Fibroblast of skin of right quadriceps (primary cell): ENCODE data around the gene URAD.

Experiments
- DNase-seq: peaks from one replicate; pipeline ENCODE4 v3.0.0-alpha.2; 2013

URAD gene

DNA sequence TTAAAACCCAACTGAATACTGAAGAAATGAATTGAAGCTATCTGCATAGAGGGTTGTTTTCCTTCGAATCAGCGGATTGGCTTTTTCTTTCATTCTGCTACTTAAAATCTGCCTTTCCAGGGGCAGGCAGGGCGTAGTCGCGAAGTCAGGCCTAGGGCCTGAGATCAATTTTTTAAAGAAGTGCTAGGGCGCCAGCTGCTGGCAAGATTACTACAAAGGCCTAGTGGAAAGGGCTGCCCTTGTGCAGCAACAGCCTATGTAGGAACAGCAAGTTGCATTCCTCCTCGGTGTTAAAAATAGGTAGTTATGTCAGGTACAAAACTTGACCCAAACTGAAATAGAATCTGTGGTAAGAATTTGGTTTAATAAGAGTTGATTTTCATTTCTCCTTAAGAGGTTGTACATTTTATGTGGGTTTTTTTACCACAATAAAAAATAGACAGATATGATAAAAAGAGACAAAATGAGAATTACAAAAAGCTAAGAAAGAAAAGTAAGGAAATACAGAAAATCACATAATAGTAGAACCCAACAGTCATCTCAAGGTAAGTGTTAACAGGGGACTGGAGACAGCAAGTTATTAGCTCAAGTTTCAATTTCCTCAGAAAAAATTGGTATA, 9.5 kb upstream of the URAD start:
- peak; percentile 21 for DNase-seq

DNA sequence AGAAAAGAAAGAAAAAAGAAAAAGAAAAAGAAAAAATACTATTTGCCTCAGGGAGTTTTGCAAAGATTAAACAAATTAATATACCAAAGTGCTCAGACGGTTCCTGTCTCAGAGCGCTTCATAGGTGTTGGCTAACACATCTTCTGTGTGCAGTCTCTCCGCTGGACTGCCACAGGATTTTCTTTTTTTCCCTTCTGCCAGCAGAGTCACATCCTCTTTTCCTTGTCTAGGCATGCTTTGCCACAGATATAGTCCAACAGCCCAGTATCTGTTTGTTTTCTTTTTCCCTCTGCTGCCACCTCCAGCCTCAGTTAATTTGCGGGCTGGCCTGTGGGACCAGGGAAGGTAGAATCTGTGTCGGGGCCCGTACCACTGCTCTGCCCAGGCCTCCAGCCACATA, 3.4 kb upstream of the URAD start:
- DNase-seq = no peak

DNA sequence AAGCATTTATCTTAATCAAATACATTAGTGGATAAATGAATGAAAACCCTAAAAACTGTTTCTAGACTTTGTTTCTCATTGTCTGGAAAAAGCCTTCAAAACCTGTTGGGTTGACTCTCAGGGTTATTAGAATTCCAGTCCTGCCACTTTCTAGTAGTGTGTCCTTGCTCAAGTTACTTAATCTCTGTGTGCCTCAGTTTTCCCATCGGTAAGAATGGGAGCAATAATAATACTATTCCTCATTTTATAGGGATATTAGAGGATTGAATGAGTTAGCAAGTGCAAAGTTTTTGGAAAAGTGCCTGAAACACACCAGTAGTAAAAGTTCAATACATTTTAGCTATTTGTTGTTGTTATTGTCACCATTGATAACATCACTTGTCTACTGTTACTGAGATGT, 2.9 kb downstream of the URAD start:
- DNase-seq = no peak

DNA sequence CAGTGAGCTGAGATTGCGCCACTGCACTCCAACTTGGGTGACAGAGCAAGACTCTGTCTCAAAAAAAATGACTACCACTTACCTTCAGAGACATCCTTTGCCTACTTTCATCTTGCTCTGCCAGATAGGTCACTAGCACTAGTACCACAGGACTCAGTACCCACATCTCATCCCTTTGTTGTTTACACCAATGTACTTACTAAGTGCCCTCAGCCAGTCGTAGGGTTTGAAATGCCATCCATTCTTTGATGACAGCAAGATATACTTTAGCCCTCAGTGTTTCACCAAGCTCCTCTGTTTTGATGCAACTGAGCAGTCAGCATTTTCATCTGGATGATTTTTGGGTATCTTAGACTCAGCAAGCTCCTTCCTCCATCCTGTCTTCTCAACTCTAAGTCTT, 6.1 kb downstream of the URAD start:
- no peak for DNase-seq

DNA sequence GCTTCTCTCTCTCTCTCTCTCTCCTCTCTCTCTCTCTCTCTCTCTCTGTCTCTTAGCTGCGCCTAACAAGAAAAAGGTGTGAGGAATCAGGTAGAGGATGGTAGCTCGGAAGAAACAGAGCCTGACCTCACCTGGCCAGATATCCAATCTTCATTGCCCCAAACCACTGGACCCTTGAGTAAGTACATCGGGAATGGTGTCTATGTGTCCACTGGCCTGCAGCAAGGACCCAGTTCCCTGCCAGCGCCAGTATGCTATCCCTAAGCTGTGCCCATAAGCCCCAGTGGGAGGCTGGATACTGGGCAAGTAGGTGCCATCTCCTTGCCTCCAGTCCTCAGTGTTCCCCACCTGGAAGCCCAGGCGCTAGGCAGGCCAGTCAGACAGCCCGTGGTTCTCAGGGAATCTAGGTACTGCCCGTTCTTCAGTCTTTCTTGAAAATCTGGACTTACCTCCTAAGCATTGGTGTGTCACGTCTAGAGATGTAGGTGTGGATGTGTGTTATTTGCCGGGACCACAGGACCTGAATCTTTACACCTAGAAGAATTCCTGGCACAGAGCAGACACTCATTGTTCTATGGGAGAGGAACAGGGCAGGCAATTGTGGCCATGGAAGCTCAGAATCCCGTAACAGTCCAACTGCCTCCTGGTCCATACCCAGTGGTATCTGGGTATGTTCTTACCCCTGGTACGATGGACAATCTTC, 7.3 kb downstream of the URAD start:
- no peak for DNase-seq

DNA sequence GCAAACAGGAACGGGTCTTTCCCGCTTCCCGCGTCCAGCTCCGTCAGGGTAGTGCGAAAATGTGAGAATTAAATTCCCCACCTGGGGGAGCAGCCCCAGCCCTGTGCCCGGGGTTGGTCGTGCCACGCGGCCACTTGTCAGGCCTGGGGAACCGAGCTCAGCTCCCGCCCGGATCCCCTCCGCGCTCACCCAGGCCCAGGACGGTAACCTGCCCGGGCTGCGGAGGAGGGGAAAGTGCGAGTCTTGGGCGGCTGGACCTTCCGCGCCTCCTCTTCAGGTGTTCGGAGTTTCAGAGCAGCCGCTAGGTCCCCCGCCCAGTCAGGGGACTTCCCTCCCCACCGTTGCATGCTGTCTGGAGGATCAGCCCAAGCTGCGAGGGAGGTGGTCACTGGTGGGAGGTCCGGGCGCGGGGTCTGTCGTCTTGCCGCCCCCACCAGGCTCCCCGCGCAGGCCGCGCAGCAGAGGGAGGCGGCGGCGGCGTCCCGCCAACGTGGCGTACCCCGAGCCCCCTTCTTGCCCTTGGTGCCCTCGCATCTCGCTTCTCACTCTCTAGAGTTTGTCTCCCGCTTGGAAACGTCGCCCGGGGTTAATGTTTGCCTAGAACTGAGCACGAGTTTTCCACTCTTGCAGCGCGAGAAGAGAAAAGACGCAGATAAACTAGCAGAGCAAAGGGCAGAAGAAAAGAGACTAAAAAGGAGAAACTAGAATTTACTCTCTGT, 8.1 kb downstream of the URAD start:
- DNase-seq = no peak

DNA sequence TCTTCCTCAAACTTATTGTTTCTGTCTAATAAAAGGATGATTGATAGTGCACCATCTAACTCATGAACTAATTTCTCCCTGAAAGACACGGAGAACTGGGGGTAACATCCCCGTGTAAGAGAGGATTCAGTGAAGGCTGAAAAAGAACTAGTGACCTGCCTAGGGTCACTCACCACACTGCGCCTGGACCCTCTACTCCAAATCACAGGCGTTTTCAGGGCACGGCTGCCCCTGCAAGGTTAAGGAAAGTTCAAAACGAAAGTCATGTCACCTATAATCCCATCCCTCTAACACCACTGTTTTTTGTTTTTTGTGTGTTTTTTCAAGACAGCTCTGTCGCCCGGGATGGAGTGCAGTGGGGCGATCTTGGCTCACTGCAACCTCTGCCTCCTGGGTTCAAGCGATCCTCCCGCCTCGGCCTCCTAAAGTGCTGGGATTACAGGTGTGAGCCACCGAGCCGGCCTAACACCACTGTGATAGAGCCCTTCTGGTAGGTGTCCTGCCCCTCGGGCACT, 8.7 kb downstream of the URAD start:
- no peak for DNase-seq

DNA sequence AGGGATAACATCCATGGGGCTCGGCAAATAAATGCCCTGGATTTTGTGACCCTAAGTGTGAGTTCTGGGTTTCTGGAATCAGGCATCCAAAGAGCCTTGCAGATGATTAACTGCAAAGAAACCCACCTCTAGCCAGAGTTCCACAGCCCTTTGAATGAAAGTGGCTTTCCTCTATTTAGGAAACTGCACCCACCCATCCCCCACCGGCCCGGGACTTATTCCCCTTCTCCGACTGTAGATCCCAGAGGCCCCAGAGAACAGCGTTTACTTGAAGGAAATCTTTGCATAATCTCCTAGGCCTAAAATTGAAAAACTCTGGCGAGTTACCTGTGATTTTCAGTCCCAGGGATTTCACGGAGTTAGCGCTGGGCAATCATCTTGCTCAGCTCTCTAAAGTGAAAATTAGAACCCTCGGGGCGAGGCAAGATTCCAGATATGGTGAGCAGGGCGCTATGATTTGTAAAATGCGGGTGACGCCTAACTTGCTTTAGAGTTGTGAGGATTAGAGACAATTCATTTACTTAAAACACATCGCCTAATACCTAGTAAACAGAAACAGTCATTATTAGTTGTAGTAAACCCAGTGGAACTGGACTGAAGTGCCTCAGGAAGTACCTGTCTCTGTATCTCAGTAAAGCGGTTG, 9.4 kb downstream of the URAD start:
- no peak for DNase-seq

DNA sequence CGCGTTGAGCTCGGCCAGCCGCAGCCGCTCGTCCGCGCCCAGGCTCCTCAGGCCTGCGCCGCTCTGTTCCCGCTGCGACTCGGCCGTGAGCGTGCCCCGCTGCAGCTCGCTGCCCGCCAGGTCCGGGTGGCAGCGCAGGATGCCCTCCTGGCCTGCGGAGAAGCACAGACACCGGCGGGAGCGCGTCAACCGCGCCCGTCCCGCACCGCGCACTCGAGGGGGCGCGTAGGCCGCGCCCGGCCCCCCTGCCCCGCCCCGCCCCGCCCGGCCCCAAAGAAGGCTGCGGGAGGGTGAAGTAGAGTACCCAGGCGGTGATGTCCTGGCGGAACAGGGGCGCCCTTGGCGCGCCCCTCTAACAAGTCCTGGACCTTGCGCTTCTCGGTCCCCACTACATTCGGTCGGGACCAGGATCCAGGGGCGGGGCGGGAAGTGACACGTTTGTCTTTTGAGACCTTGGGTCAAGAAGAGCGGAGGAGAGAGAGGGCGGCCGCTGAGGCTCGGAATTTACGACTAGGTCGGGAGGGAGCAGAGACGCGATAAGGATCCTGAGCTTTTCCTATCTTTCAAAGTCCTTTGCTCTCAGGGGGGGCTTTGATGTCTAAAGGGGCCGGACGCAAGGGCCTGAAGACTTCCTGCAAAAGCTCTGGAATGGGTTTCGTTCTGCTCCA, 10.1 kb downstream of the URAD start:
- DNase-seq = no peak

DNA sequence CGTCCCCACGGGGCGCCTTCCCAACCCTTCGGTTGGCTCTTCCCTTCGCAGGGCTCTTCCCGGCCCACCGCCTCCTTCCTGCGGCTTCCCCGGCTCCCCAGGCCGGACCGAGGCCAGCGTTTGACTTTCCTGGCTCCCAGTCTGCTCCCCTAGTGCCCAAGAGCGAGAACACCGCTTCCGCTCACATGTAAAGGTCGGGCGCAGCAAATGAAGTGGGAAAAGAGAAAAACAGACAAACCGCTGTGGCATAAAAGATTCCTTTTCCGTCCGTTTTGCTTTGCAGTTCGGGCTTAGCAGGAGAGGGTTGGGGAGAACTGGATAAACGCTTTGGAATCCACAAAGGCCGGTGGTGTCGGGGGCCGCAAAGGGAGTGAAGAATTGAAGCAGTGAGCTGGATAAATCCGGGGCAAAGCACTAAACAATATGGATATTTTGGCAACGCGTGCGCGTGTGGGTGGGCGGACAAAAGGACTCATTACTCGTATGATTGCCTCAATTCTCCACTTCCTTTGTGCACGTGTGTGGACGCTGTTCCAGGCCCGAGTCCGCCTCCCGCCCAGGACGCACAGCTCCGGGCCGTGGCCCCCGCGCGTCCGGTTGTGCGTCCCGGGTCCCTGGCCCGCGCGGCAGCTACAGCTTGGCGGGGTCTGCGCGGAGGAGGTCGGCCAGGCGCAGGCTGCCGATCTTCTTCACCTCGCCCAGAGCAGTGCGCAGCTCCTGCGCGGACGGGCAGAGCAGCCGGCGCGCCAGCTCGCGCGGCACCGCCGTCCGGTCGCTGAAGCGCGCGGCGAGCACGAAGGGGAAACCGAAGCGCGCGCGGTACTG, 10.8 kb downstream of the URAD start:
- DNase-seq = peak; percentile 8

DNA sequence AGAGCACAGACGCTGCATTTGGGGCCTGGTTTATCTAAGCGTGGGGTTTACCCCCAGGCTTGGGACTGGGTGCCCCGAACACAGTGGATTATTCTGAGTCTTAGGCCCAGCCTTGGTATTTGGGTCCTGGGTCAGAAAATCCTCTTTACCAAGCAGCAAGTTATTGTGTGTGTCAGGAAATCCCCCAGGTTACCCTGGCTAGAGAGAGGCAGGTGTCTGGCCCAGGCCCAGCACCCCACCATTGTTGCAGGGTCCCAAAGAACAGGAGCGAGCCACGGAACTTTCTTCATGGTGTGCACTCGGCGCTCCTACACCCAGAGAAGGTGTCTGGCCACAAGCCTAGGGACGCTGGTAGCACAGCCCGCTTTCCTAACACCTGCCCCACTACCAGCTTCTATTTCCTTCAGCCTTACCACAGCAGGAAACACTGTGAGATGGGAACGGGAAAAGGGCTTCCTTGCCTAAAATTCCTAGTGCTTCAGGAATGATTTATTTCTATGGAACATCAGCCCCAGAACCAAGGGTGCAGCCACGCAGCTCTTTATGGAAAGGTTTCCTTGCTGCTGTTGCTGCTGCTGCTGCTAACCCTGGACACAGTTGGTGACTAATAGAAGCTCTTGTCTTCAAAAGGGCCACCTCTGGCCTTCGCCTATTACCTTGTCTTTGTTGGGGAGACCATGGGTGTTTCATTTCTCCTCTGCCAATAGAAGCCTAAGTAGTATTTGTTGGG, 12.0 kb downstream of the URAD start:
- no peak for DNase-seq

DNA sequence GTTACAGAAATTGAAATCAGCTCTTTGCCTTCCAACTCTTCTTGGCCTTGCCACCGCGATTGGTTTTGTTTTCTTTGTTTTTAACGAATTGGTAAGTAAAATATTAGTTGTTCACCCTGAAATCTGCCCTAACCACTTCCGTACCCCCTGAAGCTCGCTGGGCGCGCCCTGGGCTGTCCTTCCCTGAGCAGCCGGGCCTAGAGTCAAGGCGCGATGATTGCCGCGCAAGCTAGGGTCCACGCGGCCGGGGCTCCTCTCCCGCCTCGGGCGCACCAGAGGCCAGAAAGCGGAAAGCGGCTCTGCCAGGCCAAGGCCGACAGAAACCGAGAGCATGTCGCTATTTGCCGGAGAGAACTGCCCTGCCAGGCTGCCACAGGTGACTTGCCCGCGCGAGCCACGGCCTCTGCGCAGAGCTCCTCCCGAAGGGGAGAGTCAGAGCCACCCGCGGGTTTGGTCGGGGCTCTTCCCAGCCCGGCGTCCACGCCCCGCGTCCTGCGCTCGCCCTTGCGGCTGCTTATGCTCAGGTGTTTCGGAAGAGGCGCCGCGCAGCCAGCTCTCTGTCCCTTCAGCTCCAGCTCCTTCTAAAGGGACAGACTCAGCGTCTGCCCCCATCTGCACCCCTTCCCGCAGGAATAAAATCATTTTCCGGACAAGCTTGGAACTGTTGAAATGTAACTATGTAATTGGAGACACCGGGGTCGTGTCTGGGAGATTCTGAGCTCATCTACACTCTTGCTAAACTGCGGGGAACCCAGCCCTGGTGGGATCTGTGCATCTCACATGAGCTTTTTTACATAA, 12.7 kb downstream of the URAD start:
- no peak for DNase-seq

DNA sequence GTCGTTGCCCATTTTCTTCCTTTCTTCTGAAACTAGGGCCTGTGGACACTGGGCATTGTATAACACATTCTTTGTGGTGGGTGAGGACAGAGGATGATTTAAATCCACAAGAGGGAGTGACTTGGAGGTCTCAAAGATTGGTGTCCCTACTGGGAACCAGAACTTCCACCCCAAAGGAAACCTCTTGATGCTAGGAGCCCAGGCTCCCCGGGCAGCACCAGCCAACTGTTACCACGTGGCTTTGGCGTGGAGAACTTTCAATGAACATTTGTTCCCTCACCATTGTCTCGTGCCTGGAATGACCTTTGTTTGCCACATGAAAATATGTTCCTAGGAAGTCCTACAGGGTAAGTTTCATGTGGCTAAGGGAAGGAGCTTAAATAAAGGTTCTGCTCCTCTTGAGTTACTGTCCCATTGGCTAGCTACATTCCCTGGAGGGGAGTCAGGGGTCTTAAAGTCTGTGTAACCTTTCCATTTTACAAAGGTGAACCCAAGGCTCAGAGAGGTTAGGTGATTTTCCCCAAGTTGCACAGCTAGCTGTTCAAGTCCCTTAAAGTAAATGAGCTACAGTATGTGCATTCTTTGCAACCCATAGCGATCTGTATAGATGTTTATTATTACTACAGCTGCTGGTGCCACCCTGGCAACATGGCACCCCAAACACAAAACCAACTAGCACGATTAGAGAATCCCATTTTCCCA, 14.4 kb downstream of the URAD start:
- DNase-seq = no peak

DNA sequence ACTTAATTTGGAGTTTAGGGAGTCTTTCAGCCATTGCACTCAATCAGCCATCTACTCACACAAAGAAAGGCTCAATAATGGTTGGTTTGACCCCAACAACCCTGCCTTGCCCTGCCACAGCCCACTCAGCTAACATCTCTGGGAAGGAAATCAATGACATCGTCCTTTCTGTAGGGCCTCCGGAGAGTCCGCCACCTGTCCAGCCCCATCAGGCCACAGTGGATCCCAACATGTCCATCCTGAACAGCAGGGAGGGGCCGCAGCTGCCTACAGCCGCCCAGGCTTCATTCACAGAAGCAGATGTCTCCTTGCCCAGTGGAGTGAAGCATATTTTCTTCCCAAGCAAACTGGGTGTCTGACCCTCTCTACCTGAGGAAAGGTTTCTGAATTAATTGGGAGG, 15.2 kb downstream of the URAD start:
- DNase-seq = no peak

DNA sequence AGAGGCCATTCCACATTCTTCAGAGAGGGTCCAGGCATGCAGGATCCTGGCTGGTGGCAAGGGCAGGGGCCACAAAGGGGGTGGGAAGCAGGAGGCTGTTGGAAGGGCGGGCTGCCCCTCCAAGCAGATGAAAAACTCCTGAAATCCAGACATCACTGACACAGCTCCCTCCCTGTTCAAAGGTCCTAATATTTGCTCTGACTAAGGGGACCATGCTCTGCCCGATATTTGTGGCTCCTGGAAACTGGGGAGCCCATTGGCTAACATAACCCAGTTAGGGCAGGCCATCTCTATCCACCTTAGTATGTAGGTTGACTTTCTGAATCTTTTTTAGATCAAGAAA, 16.0 kb downstream of the URAD start:
- no peak for DNase-seq

DNA sequence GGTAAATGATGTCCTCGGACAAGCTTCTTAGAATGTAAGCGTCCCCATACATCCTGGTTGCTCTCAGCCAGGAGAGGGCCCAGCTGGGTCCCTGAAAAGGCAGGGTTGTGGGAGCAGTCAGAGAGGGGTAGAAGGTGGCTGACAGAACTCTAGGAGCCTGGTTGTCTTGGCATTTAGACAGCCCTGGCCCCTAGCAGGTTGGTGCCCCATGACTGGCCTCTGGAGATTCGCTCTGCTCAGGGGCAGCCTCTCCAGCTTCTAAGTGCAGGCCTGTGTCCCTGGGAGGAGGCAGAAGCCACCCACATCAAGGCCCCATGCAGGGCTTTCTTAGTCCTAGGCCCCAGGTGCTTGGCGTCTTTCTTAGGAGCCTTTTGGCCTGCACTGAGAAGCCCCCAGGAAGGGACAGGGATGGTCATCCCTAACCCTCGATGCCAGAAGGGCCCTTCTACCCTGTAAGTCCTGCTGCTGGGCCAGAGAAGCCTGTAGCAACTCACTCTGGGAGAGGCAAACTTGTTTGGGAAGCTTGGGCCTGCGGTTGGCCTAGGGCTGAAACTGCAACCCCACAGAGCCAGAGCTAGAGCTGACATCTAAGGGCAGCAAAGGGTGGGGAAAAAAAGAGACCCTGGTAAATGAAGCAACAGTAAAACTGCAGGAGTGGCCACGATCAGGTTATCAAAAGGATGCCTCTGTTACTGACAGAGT, 16.6 kb downstream of the URAD start:
- DNase-seq = no peak

DNA sequence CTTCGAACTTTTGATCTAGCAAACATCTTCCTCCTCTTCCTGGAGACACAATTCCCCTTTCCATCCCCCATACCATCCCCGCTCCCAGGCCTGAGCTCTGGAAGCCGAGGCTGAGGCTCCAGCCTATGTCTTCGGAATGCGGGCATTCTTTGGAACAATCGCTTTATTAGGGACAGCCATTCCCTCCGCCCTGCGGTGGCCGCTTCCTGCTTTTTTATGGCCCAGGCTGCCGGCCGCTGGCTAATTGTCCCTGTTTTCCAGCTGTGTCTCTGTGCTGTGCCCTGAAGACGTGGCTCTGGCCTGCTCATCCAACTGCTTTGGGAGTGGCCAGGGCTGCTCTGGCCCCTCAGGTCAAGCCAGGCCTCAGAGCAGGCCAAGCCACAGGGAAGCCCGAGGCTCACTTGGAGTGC, 17.3 kb downstream of the URAD start:
- DNase-seq = no peak

DNA sequence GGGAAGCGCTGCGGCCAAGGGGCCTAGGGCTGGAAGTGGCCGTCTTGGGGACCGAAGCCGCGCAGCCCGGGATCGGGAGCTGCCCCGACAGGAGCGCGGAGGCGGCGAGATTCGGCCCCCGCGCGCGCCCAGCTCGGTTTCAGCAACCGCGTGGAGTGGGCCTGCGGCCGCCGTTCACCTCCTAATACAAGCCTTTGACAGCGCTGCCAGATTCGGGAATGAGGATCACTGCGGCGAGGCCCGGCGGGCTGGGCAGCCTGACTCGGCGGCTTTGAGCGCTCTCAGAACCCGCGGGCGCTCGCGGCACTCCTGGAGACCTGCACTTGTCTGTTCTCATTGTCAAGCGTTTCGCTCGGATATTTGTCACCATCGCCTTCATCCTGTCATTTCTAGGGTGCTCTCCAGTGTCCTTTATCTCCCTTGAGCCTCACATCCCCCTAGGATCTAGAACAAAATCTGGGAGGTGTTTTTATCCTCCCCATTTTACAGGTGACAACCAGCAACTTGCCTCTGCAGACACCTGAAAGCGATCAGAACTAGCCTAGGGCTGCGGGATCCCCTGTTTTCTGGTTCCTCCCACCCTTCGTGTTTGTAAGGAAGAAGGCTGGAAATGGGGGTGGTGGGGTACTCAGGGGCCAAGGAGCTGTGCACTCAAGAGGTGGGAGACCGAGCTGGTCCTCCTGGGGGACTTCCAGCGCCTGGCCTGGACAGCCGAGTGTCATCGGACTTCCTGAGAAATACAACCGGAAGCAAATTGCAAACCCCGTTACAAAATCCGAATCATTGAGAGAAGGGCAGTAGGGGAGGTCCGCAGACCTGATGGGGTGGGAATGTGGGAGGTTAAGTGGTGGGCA, 17.9 kb downstream of the URAD start:
- DNase-seq = no peak
